Neural cell (in vitro differentiated cells): ENCODE measurements around the gene PCDHB10. TPM values are rescaled to one million over a fixed set of nuclear protein-coding genes. Genes with fewer than 3 reads are reported as not detected.
"Not testable (repeated sequence)": the region's sequence is repeated elsewhere in the genome, so short reads cannot be mapped to it uniquely, and the experiment has no call there.

Source experiments
- H2AFZ ChIP-seq: fragments of 200-600, 300-800 bp; sonication (generic), shearing (Covaris generic); 2 replicates; pipeline ENCODE4 v1.6.0; 2014; ENCODE audit warnings: low read depth, mild to moderate bottlenecking, antibody characterized with exemption, low read length, moderate library complexity
- H3F3A ChIP-seq: fragments of 200-600 bp; shearing (Covaris generic); 2 replicates; pipeline ENCODE4 v1.6.1; 2016; ENCODE audit warnings: mild to moderate bottlenecking, moderate library complexity, mixed read lengths, antibody characterized with exemption, low read length; ENCODE audit not compliant: insufficient read depth, poor library complexity, severe bottlenecking
- H3K27ac ChIP-seq: fragments of 200-600, 300-800 bp; sonication (generic), shearing (Covaris generic); 2 replicates; pipeline ENCODE4 v1.5.1; 2014; ENCODE audit warnings: mild to moderate bottlenecking, low read length, moderate library complexity
- H3K27me3 ChIP-seq: fragments of 300-800, 200-600 bp; sonication (generic), shearing (Covaris generic); 2 replicates; pipeline ENCODE4 v1.6.0; 2014; ENCODE audit warnings: mild to moderate bottlenecking, low read depth, low read length, moderate library complexity; ENCODE audit not compliant: insufficient read depth
- H3K36me3 ChIP-seq: fragments of 300-800, 200-600 bp; sonication (generic), shearing (Covaris generic); 2 replicates; pipeline ENCODE4 v1.5.1; 2014; ENCODE audit warnings: mild to moderate bottlenecking, antibody characterized with exemption, low read length, moderate library complexity; ENCODE audit not compliant: insufficient read depth
- H3K4me2 ChIP-seq: fragments of 300-800, 200-600 bp; sonication (generic), shearing (Covaris generic); 2 replicates; pipeline ENCODE4 v1.6.0; 2014; ENCODE audit warnings: mild to moderate bottlenecking, low read length
- H3K4me3 ChIP-seq: fragments of 300-800, 200-600 bp; sonication (generic), shearing (Covaris generic); 2 replicates; pipeline ENCODE4 v1.5.1; 2014; ENCODE audit warnings: mild to moderate bottlenecking, low read length, moderate library complexity
- H3K79me2 ChIP-seq: fragments of 200-600 bp; shearing (Covaris generic); replicated peaks from 2 replicates; pipeline ENCODE4 v1.6.0; 2014; ENCODE audit warnings: mild to moderate bottlenecking, low read length, moderate library complexity; ENCODE audit not compliant: insufficient read depth
- H3K9ac ChIP-seq: fragments of 300-800, 200-600 bp; sonication (generic), shearing (Covaris generic); 2 replicates; pipeline ENCODE4 v1.6.1; 2016; ENCODE audit warnings: mild to moderate bottlenecking, low read length, mixed read lengths
- H3K9me2 ChIP-seq: fragments of 200-600 bp; shearing (Covaris generic); 2 replicates; pipeline ENCODE4 v1.6.1; 2016; ENCODE audit warnings: mild to moderate bottlenecking, low read length, mixed read lengths; ENCODE audit not compliant: insufficient read depth
- H3K9me3 ChIP-seq: fragments of 200-600, 300-800 bp; sonication (generic), shearing (Covaris generic); 2 replicates; pipeline ENCODE4 v1.6.1; 2016; ENCODE audit warnings: mild to moderate bottlenecking, mixed run types, low read length, moderate library complexity, mixed read lengths
- H4K20me1 ChIP-seq: fragments of 200-600 bp; shearing (Covaris generic); 2 replicates; pipeline ENCODE4 v1.6.1; 2016; ENCODE audit warnings: mild to moderate bottlenecking, mixed run types; ENCODE audit not compliant: insufficient read depth
- CTCF ChIP-seq: fragments of 450-650 bp; IDR thresholded peaks from 2 replicates; pipeline ENCODE4 v1.5.1; 2014; ENCODE audit warnings: antibody characterized with exemption, mild to moderate bottlenecking, moderate library complexity; ENCODE audit not compliant: poor library complexity, severe bottlenecking
- EZH2 ChIP-seq: fragments of 200-600, 300-800 bp; shearing (Covaris generic), sonication (generic); IDR thresholded peaks from 2 replicates; pipeline ENCODE4 v1.6.1; 2014; ENCODE audit warnings: antibody characterized with exemption, low read length, borderline replicate concordance, mild to moderate bottlenecking; ENCODE audit not compliant: insufficient read depth, poor library complexity, severe bottlenecking
- MXI1 ChIP-seq: fragments of 450-650 bp; conservative IDR thresholded peaks from 2 replicates; pipeline ENCODE4 v1.6.1; 2014; ENCODE audit warnings: antibody characterized with exemption, mild to moderate bottlenecking; ENCODE audit not compliant: poor library complexity, severe bottlenecking
- POLR2AphosphoS5 ChIP-seq: IDR thresholded peaks from 2 replicates; pipeline ENCODE4 v1.6.1; 2012
- RAD21 ChIP-seq: fragments of 450-650 bp; conservative IDR thresholded peaks from 2 replicates; pipeline ENCODE4 v1.6.1; 2014; ENCODE audit warnings: antibody characterized with exemption, mild to moderate bottlenecking, moderate library complexity
- SMC3 ChIP-seq: fragments of 450-650 bp; conservative IDR thresholded peaks from 2 replicates; pipeline ENCODE4 v1.6.1; 2014; ENCODE audit warnings: antibody characterized with exemption, mild to moderate bottlenecking, moderate library complexity; ENCODE audit not compliant: poor library complexity
- polyA plus RNA-seq: library from polyadenylated mRNA; depleted of rRNA; stranded (reverse); fragments of >200 nt; gene quantifications from 2 replicates; pipeline ENCODE4 v1.2.3, GENCODE V29; 2014

PCDHB10 gene
- polyA plus RNA-seq, 1 donor from 2014 or later, result 8.7 TPM

- no peaks in the 10 kb centered on the region for H3F3A ChIP-seq
- no peak for TF ChIP-seq CTCF
- H3K4me3 ChIP-seq, result no peak overlapping the region
- H2AFZ ChIP-seq, result no peak overlapping the region
- H3K9me2 ChIP-seq, result no peaks in the 10 kb centered on the region
- no peak overlapping the region for H3K4me2 ChIP-seq
- H3K27ac ChIP-seq, result no peak overlapping the region
- no peaks in the 10 kb centered on the region for H3K27me3 ChIP-seq
- H4K20me1 ChIP-seq, result no peaks in the 10 kb centered on the region
- no peaks in the 10 kb centered on the region for H3K36me3 ChIP-seq
- H3K9ac ChIP-seq, result no peak overlapping the region
- peaks cover 3% of the 10 kb centered on the region for H3K9me3 ChIP-seq
- no peaks in the 10 kb centered on the region for H3K79me2 ChIP-seq
Measured at GRCh38 chr5:141180313-141180712, 11.8 kb upstream of the PCDHB10 start.

GRCh38 chr5:141182248-141182647 is 9.9 kb upstream of the PCDHB10 start, which contains the start of gene PCDHB16:
Gene PCDHB16 (plus strand): TSS chr5:141182387. CDS start chr5:141182560, 173 bp downstream.
- Histone ChIP-seq H3K4me2 (no peak within 1 kb of the TSS), H3K27me3 (no peaks in the 10 kb centered on the region), H3K4me3 (peak within 1 kb of the TSS; percentile 58), H3F3A (no peaks in the 10 kb centered on the region), H4K20me1 (no peaks in the 10 kb centered on the region), H3K9me2 (no peaks in the 10 kb centered on the region), H3K9ac (peak within 1 kb of the TSS; percentile 41), H3K36me3 (no peaks in the 10 kb centered on the region), H3K27ac (peak within 1 kb of the TSS; percentile 54), H3K79me2 (no peaks in the 10 kb centered on the region), H2AFZ (no peak within 1 kb of the TSS), H3K9me3 (peaks cover 7% of the 10 kb centered on the region)
- TF ChIP-seq SMC3 (peak; percentile 47), RAD21 (peak; percentile 58), POLR2AphosphoS5 (peak; percentile 20), MXI1 (no peak), EZH2 (no peak), CTCF (peak; percentile 55)

GRCh38 chr5:141184117-141184855 is 7.9 kb upstream of the PCDHB10 start:
- H3K27me3 ChIP-seq, H3K9ac ChIP-seq, H3K9me3 ChIP-seq, H3K79me2 ChIP-seq, H3K27ac ChIP-seq, H3K4me2 ChIP-seq, H3F3A ChIP-seq, H2AFZ ChIP-seq, H3K4me3 ChIP-seq, H3K36me3 ChIP-seq, H3K9me2 ChIP-seq, H4K20me1 ChIP-seq: not testable (repeated sequence)
